Measurements from ENCODE around the gene SHISA6. TPM values are rescaled to one million over a fixed set of nuclear protein-coding genes. Genes with fewer than 3 reads are reported as not detected.

The SHISA6 gene
- polyA plus RNA-seq, 1 of the 3 experiments (the other 2 are of a cell fraction): not detected

DNA sequence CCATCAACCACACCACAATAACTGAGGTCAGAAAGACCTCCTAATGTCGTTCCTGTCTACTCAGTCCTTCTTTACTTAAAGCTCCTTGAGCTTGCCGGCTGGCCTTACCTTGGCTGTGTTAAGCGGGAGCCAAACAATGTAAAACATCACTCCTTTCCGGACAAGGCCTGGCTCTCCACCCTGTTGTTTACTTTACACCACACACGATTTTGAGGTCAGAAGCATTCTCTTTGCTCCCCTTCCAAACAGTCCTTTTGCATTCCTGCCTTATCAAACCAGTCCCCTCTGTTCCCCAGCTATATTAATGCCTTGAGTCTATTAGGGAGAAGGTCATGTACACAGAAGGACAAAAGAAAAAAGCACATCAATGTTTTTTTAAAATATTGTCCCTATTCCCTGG is 19.3 kb upstream of the SHISA6 start:
- DNase-seq: no peak
- no peak overlapping the region for H3K4me3 ChIP-seq (ENCODE audit: low read depth in 2 of 2, low read length in 1 of 2)
- no peaks in the 10 kb centered on the region for H3K79me2 ChIP-seq (ENCODE audit: insufficient read depth)
- 38% methylated on average over 5 of the region's 5 CpGs for WGBS (ENCODE audit: low lambda C conversion rate)
- no peak overlapping the region for H3K9ac ChIP-seq
- no peaks in the 10 kb centered on the region for H3K27me3 ChIP-seq (ENCODE audit: insufficient read depth)
- no peaks in the 10 kb centered on the region for H3K4me1 ChIP-seq (ENCODE audit: control insufficient read depth in 1 of 2, insufficient read depth in 2 of 2, low read depth in 1 of 2, low read length in 1 of 2)
- H2AFZ ChIP-seq (ENCODE audit: low read depth): no peak overlapping the region
- ChIA-PET CTCF (no interaction called here), POLR2A (no interaction called here)
- no peak overlapping the region for H3K4me2 ChIP-seq
- H3K9me3 ChIP-seq: no peaks in the 10 kb centered on the region; the same call in 1 of the 2 replicates
- H3K27ac ChIP-seq (ENCODE audit: low read depth in 2 of 2, low read length in 1 of 2): no peak overlapping the region
- H3K36me3 ChIP-seq (replicated peaks in 1 of 2; ENCODE audit: control insufficient read depth in 1 of 2, insufficient read depth in 2 of 2, low read length in 1 of 2): no peaks in the 10 kb centered on the region
- no peaks in the 10 kb centered on the region for H3K9me2 ChIP-seq
- no peaks in the 10 kb centered on the region for H4K20me1 ChIP-seq (ENCODE audit: insufficient read depth)
- TF ChIP-seq TEAD4 (IDR thresholded peaks at IDR 0.05; ENCODE audit: borderline replicate concordance, insufficient read depth) (no peak), MEF2A (IDR thresholded peaks at IDR 0.05; ENCODE audit: borderline replicate concordance, low read depth) (no peak), RFX5 (IDR thresholded peaks at IDR 0.05; ENCODE audit: low read length) (no peak), SIN3A (IDR thresholded peaks at IDR 0.05; ENCODE audit: borderline replicate concordance, low read depth, low read length) (no peak), CHD2 (IDR thresholded peaks at IDR 0.05; ENCODE audit: low read length, partially characterized antibody) (no peak), FOXJ3 (CRISPR knock-in tag; IDR thresholded peaks at IDR 0.05) (no peak), NRF1 (IDR thresholded peaks at IDR 0.05; ENCODE audit: low read depth, low read length) (no peak), NFIC (IDR thresholded peaks at IDR 0.05; ENCODE audit: borderline replicate concordance) (no peak), EP300 (IDR thresholded peaks at IDR 0.05; ENCODE audit: borderline replicate concordance in 1 of 2, low read depth in 1 of 2, low read length in 1 of 2) (no peak), ELF1 (IDR thresholded peaks at IDR 0.05) (no peak), FOSL2 (IDR thresholded peaks at IDR 0.05; ENCODE audit: borderline replicate concordance, low read depth) (no peak), YY1 (IDR thresholded peaks at IDR 0.05; ENCODE audit: low read depth) (no peak), GATA2 (CRISPR knock-in tag; IDR thresholded peaks at IDR 0.05) (no peak)
- TF ChIP-seq, protein P1, sequence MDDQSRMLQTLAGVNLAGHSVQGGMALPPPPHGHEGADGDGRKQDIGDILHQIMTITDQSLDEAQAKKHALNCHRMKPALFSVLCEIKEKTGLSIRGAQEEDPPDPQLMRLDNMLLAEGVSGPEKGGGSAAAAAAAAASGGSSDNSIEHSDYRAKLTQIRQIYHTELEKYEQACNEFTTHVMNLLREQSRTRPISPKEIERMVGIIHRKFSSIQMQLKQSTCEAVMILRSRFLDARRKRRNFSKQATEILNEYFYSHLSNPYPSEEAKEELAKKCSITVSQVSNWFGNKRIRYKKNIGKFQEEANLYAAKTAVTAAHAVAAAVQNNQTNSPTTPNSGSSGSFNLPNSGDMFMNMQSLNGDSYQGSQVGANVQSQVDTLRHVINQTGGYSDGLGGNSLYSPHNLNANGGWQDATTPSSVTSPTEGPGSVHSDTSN (IDR thresholded peaks at IDR 0.05): no peak
- TF ChIP-seq, protein P2, sequence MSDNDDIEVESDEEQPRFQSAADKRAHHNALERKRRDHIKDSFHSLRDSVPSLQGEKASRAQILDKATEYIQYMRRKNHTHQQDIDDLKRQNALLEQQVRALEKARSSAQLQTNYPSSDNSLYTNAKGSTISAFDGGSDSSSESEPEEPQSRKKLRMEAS (IDR thresholded peaks at IDR 0.05; ENCODE audit: low read depth): no peak
- TF ChIP-seq, protein P3, sequence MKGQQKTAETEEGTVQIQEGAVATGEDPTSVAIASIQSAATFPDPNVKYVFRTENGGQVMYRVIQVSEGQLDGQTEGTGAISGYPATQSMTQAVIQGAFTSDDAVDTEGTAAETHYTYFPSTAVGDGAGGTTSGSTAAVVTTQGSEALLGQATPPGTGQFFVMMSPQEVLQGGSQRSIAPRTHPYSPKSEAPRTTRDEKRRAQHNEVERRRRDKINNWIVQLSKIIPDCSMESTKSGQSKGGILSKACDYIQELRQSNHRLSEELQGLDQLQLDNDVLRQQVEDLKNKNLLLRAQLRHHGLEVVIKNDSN (IDR thresholded peaks at IDR 0.05; ENCODE audit: borderline replicate concordance, low read depth): no peak
- TF ChIP-seq, protein P4, sequence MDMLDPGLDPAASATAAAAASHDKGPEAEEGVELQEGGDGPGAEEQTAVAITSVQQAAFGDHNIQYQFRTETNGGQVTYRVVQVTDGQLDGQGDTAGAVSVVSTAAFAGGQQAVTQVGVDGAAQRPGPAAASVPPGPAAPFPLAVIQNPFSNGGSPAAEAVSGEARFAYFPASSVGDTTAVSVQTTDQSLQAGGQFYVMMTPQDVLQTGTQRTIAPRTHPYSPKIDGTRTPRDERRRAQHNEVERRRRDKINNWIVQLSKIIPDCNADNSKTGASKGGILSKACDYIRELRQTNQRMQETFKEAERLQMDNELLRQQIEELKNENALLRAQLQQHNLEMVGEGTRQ (IDR thresholded peaks at IDR 0.05; ENCODE audit: borderline replicate concordance, low read depth, low read length): no peak
- H3F3A ChIP-seq (replicated peaks; ENCODE audit: insufficient read depth): no peaks in the 10 kb centered on the region

Data from SK-N-SH (cell line).